AG09319 (cell line): ENCODE data around the gene CYB561.

Experiments used
- DNase-seq: peaks from one replicate; pipeline ENCODE4 v3.0.0-alpha.2; 2010; ENCODE audit warnings: low read depth; ENCODE audit errors: extremely low read depth
- TF ChIP-seq, protein P1 (sequence below): IDR thresholded peaks from 2 replicates; pipeline ENCODE4 v1.5.1; 2011; ENCODE audit warnings: low read depth, mild to moderate bottlenecking, inconsistent platforms, low read length, moderate library complexity

Gene CYB561

DNA sequence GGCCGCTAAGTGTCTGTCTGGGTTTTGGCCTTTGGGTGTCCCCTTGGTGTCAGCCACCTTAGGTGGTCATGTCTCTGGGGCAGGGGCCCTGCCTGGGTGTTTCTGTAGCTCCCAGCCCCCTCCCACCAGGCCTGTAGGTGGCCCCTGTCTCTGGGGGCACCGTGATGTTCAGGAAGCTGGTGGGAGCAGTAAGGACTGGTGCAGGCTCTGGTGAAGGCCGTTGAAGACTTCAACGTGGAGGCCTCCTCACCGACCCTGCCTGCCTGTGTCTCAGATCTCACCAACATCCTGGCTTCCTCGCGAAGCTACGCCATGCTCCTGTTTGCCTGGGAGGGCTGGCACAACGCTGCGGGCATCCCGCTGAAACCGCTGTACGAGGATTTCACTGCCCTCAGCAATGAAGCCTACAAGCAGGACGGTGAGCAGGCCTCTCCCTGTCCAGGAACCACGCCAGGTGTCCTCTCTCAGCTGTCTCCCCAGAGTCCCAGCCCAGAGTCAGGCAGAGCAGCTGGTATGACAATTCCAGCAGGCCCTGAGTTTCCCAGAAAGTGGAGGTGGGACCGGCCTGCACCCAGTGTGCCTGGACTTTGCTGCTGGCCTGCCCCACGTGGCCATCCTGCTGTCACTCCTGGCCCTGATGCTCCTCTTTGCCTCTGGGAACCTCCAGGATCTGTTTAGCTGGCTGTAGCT is 33.5 kb upstream of the CYB561 start:
- DNase-seq, result no peak
- TF ChIP-seq, protein P1, sequence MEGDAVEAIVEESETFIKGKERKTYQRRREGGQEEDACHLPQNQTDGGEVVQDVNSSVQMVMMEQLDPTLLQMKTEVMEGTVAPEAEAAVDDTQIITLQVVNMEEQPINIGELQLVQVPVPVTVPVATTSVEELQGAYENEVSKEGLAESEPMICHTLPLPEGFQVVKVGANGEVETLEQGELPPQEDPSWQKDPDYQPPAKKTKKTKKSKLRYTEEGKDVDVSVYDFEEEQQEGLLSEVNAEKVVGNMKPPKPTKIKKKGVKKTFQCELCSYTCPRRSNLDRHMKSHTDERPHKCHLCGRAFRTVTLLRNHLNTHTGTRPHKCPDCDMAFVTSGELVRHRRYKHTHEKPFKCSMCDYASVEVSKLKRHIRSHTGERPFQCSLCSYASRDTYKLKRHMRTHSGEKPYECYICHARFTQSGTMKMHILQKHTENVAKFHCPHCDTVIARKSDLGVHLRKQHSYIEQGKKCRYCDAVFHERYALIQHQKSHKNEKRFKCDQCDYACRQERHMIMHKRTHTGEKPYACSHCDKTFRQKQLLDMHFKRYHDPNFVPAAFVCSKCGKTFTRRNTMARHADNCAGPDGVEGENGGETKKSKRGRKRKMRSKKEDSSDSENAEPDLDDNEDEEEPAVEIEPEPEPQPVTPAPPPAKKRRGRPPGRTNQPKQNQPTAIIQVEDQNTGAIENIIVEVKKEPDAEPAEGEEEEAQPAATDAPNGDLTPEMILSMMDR, result no peak

DNA sequence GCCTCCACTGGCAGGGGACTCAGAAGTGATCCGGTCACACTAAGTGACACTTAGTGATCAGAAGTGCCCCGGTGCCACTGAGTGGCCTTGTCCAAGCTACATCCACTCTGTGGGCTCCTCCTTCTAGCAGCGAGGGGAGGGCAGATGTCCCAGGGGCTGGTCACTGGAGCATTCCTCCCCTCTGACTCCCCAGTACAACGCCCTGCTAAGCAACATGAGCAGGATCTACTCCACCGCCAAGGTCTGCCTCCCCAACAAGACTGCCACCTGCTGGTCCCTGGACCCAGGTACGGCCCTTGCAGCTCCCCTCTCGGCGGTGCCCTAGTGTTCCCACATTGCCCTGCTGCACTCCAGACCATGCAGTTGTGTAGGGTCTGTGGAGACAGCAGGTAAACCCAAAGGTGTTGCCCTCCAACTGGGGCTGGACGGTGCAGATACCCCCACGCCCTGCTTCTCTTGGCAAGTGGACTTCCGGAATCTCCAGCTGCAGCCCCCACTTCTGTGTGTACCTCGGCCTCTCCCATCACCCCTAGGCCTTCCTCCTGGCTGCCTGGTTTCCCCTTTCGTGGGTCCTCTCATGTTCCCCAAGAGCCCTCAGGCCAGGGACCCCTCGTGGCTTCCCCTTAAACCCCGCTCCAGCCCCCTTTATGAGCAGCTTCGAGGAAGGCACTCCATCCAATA is 32.8 kb upstream of the CYB561 start:
- TF ChIP-seq, protein P1, result peak; percentile 93
- peak; percentile 88 for DNase-seq

DNA sequence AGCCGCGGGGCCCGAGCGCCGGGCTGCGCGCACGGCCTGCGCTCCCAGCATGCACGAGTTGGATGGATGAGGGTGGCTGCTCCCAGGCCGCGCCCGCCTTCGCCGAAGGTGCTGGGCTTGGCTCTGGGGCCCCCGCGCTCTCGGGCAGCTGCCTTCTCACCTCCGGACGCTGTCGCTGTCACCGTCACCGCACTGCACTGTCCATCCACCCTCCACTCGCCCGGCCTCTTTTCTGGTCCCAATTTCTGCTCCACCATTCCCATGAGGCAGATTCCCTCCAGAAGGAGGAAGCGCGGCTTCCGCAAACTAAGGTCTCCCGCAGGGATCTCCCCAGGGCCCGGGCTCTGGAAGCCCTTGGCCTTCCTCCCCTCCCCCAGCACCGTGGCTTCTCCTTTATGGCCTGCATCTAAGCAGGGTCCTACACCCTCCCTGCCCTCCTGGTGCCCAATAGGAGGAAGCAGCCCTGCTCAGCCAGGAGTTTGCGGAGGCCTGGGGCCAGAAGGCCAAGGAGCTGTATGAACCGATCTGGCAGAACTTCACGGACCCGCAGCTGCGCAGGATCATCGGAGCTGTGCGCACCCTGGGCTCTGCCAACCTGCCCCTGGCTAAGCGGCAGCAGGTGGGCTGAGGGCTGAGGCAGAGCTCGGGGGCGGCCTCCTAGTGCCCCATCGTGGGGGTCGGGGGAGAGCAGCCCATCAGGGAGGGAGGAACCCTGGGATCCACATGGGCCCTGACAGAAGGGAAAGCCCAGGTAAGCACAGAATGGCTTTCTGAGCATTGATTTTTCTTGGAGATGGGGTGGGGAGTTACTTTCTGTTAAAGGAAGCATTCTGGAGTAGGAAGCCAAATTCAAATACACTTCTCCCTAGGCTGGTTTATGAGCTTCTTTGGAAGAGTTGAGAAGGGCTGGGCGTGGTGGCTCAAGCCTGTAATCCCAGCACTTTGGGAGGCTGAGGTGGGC is 31.7 kb upstream of the CYB561 start:
- DNase-seq, result no peak
- TF ChIP-seq, protein P1, result no peak

DNA sequence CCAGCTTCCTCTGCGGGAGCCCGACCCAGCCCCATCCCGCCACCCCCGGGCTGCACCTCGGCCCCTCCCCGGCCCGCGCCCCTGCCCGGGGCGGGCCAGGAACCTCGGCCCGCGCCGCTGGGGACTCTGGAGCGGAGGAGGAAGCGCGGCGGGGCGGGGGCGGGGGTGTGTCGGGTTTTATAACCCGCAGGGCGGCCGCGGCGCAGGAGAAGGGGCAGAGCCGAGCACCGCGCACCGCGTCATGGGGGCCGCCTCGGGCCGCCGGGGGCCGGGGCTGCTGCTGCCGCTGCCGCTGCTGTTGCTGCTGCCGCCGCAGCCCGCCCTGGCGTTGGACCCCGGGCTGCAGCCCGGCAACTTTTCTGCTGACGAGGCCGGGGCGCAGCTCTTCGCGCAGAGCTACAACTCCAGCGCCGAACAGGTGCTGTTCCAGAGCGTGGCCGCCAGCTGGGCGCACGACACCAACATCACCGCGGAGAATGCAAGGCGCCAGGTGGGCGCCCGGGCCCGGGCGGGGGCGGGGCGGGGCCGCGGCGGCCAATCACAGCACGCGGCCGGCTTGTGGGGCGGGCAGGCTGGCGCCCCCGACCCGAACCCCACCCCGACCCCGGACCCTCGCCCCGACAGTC is 30.9 kb upstream of the CYB561 start, which contains the start of gene ACE:
Gene ACE, plus strand, starts transcription at position 208 of the 626 bp plus-strand sequence. Its CDS starts 34 bp downstream, at position 242.
- TF ChIP-seq, protein P1, result no peak

DNA sequence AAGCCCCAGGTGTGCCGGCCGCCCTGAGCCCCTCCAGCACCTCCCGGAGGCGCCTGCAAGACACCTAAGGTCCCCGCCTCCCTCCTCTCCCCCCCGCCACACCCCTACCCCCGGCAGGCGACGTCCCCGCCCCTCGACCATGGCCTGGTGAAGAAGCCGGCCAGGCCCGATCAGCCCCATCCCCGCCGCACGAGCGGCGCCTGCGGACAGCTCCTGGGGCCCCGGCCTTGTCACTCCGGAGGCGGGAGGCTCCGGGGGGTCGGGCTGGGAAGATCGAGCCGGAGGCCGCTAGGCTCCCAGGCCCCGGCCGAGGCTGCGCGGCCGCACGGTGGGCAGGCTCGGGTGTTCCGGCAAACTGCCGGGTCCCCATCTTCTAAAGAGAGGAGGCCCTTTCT is 30.4 kb upstream of the CYB561 start:
- no peak for DNase-seq
- TF ChIP-seq, protein P1, result no peak

More for the DNA sequence above, 30.9 kb upstream of the CYB561 start, which contains the start of gene ACE:
- no peak for DNase-seq

DNA sequence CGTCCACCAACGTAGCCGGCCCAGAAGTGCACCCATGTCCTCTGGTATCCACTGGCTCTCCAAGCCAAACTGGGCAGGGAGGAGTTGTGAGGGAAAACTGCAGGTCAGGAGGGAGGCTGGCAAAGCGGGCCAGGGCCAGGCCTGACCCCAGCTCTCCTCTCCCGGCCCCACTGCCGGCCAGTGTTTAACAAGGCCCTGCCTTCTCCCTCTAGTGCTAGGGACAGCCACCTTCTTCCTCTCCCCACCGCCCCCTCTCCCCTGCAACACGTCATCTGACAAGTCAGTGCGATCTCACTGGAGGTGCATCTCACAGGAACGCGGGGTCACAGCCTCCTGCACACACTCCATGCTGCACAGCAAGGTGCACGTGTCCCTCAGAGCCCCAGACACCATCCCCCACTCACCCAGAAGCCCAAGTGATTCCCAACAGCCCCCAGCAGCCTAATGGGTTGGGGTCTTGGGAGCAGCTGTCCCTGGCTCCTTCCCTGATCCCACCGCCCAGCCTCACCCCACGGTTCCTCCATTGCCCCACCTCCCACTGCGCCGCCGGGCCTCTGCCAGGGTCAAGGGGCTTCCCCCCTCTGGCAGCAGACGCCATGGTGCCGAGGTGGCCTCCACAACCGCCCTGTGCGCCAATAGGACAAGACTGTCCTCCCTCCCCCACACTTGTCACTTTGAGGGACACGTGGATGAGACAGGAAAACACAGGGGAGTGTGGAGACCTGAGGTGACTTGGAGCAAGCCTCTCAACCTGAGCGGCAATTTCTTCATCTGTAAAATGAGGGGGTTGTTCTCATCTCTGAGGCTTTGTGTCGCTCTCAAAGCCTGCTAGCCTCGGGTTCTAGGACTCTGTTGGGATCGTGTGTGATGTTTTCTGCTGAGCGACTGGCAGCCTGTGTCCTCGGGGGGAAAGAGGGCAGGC is 29.6 kb upstream of the CYB561 start:
- TF ChIP-seq, protein P1, result no peak
- DNase-seq, result no peak
